OCI-LY3 (cell line): ENCODE data around the gene RPS4Y2.

Experiments used
- H2AFZ ChIP-seq: fragments of 200-600, 300-600 bp; shearing (Covaris generic); 2 replicates; pipeline ENCODE4 v1.6.0; 2014; ENCODE audit warnings: antibody characterized with exemption, low read depth, low read length
- H3K27ac ChIP-seq: fragments of 200-600, 300-600 bp; sonication (generic); 2 replicates; pipeline ENCODE4 v1.5.1; 2014; ENCODE audit warnings: mild to moderate bottlenecking, low read length, moderate library complexity, mixed read lengths
- H3K27me3 ChIP-seq: fragments of 200-600, 300-600 bp; sonication (generic); 2 replicates; pipeline ENCODE4 v1.6.1; 2014; ENCODE audit warnings: low read depth, low read length, mixed read lengths
- H3K36me3 ChIP-seq: fragments of 200-600, 300-600 bp; sonication (generic); replicated peaks from 2 replicates; pipeline ENCODE3; 2014; ENCODE audit warnings: low read depth, low read length, mixed read lengths
- H3K4me1 ChIP-seq: fragments of 300-600, 200-600 bp; sonication (generic); 2 replicates; pipeline ENCODE4 v1.6.1; 2014; ENCODE audit warnings: low read length, mixed read lengths
- H3K4me2 ChIP-seq: fragments of 200-600, 300-600 bp; sonication (generic); 2 replicates; pipeline ENCODE4 v1.6.1; 2014; ENCODE audit warnings: low read length, mixed read lengths
- H3K4me3 ChIP-seq: fragments of 300-600, 200-600 bp; sonication (generic); 2 replicates; pipeline ENCODE4 v1.5.1; 2014; ENCODE audit warnings: antibody characterized with exemption, mild to moderate bottlenecking, low read length, moderate library complexity
- H3K79me2 ChIP-seq: fragments of 300-600, 200-600 bp; shearing (Covaris generic); 2 replicates; pipeline ENCODE4 v1.6.1; 2014; ENCODE audit warnings: mild to moderate bottlenecking, low read length, mixed read lengths
- H3K9ac ChIP-seq: fragments of 300-600, 200-600 bp; shearing (Covaris generic); 2 replicates; pipeline ENCODE4 v1.6.0; 2014; ENCODE audit warnings: mild to moderate bottlenecking, low read length, moderate library complexity
- H3K9me3 ChIP-seq: fragments of 200-600, 300-600 bp; shearing (Covaris generic); 2 replicates; pipeline ENCODE4 v1.6.1; 2014; ENCODE audit warnings: low read length, mixed read lengths; ENCODE audit not compliant: insufficient read depth
- H4K20me1 ChIP-seq: fragments of 200-600, 300-600 bp; sonication (generic); 2 replicates; pipeline ENCODE4 v1.6.1; 2016; ENCODE audit warnings: low read length, mixed read lengths; ENCODE audit not compliant: insufficient read depth
- CTCF ChIP-seq: fragments of 200-600, 300-600 bp; sonication (generic); IDR thresholded peaks from 2 replicates; pipeline ENCODE4 v1.5.1; 2014; ENCODE audit warnings: antibody characterized with exemption, low read length, low read depth
- EZH2phosphoT487 ChIP-seq: fragments of 200-600 bp; shearing (Covaris generic); IDR thresholded peaks from 2 replicates; pipeline ENCODE4 v1.6.1; 2018; ENCODE audit warnings: antibody characterized with exemption, mixed run types, low read depth

RPS4Y2 gene

GRCh38 chrY:20763869-20764268 lies 8.0 kb downstream of the RPS4Y2 start:
- H3K36me3 ChIP-seq, result no peaks in the 10 kb centered on the region
- no peak overlapping the region for H3K27ac ChIP-seq
- no peaks in the 10 kb centered on the region for H3K79me2 ChIP-seq
- H3K4me2 ChIP-seq, result peak overlapping the region; percentile 29
- H3K9ac ChIP-seq, result no peak overlapping the region
- H3K9me3 ChIP-seq, result no peaks in the 10 kb centered on the region
- H3K4me3 ChIP-seq, result no peak overlapping the region
- H4K20me1 ChIP-seq, result no peaks in the 10 kb centered on the region
- no peak for TF ChIP-seq EZH2phosphoT487
- TF ChIP-seq CTCF, result peak; percentile 20; the same call in 1 of the 2 replicates
- peaks cover 16% of the 10 kb centered on the region for H3K4me1 ChIP-seq
- no peak overlapping the region for H2AFZ ChIP-seq
- no peaks in the 10 kb centered on the region for H3K27me3 ChIP-seq

- Histone ChIP-seq H2AFZ (no peak overlapping the region), H3K27ac (no peak overlapping the region), H3K4me2 (no peak overlapping the region), H3K79me2 (no peaks in the 10 kb centered on the region), H3K36me3 (no peaks in the 10 kb centered on the region), H3K4me1 (peaks cover 16% of the 10 kb centered on the region), H4K20me1 (no peaks in the 10 kb centered on the region), H3K4me3 (no peak overlapping the region), H3K27me3 (no peaks in the 10 kb centered on the region), H3K9ac (no peak overlapping the region), H3K9me3 (no peaks in the 10 kb centered on the region)
- TF ChIP-seq EZH2phosphoT487 (no peak), CTCF (no peak)
Measured at GRCh38 chrY:20765117-20765516, 9.2 kb downstream of the RPS4Y2 start.

- Histone ChIP-seq H3K4me3 (no peak overlapping the region), H3K27ac (no peak overlapping the region), H2AFZ (no peak overlapping the region), H3K9me3 (no peaks in the 10 kb centered on the region), H3K79me2 (no peaks in the 10 kb centered on the region), H3K27me3 (no peaks in the 10 kb centered on the region), H3K4me1 (peaks cover 5% of the 10 kb centered on the region; the same call in 1 of the 2 replicates), H3K9ac (no peak overlapping the region), H4K20me1 (no peaks in the 10 kb centered on the region), H3K4me2 (no peak overlapping the region), H3K36me3 (no peaks in the 10 kb centered on the region)
- TF ChIP-seq CTCF (no peak), EZH2phosphoT487 (no peak)
Measured at GRCh38 chrY:20770755-20771154, 14.8 kb downstream of the RPS4Y2 start.

- Histone ChIP-seq H3K36me3 (no peaks in the 10 kb centered on the region), H3K4me3 (no peak overlapping the region), H3K79me2 (no peaks in the 10 kb centered on the region), H3K27ac (no peak overlapping the region), H3K27me3 (no peaks in the 10 kb centered on the region), H2AFZ (no peak overlapping the region), H3K4me2 (no peak overlapping the region), H3K4me1 (peaks cover 1% of the 10 kb centered on the region; the same call in 1 of the 2 replicates), H3K9ac (no peak overlapping the region), H4K20me1 (no peaks in the 10 kb centered on the region), H3K9me3 (no peaks in the 10 kb centered on the region)
- TF ChIP-seq EZH2phosphoT487 (no peak), CTCF (no peak)
Measured at GRCh38 chrY:20776104-20776503, 20.2 kb downstream of the RPS4Y2 start.
